Suprapubic skin (tissue), 4 donors: ENCODE measurements around the gene CDK5RAP2. TPM values are rescaled to one million over a fixed set of nuclear protein-coding genes. Genes with fewer than 3 reads are reported as not detected.
"Not testable (repeated sequence)": the region's sequence is repeated elsewhere in the genome, so short reads cannot be mapped to it uniquely, and the experiment has no call there.

Experiments used
- DNase-seq, 2 donors: peaks; one replicate each; pipeline ENCODE4 v3.0.0-alpha.2; 2019; ENCODE audit warnings: low spot score in 2 of 2
- H3K27ac ChIP-seq: fragments of 200-600 bp; sonication (generic); one replicate; pipeline ENCODE4 v1.5.1; 2019
- H3K27me3 ChIP-seq: fragments of 200-600 bp; sonication (generic); one replicate; pipeline ENCODE4 v1.5.1; 2019
- H3K36me3 ChIP-seq: fragments of 200-600 bp; sonication (generic); one replicate; pipeline ENCODE4 v1.5.1; 2019
- H3K4me1 ChIP-seq: fragments of 200-600 bp; sonication (generic); one replicate; pipeline ENCODE4 v1.5.1; 2019
- H3K4me3 ChIP-seq: fragments of 200-600 bp; sonication (generic); one replicate; pipeline ENCODE4 v1.5.1; 2019; ENCODE audit warnings: mild to moderate bottlenecking
- H3K9me3 ChIP-seq: fragments of 200-600 bp; sonication (generic); one replicate; pipeline ENCODE4 v1.5.1; 2019
- CTCF ChIP-seq, 2 donors: fragments of 200-600 bp in 1 of 2; fragments of 450-650 bp in 1 of 2; sonication (generic) in 1 of 2; IDR thresholded peaks; one replicate each; pipeline ENCODE4 v1.5.1; 2016 to 2019; ENCODE audit warnings: antibody characterized with exemption in 2 of 2, mild to moderate bottlenecking in 1 of 2, moderate library complexity in 1 of 2
- EP300 ChIP-seq: sonication (generic); formaldehyde crosslinking; IDR thresholded peaks from one replicate; pipeline ENCODE4 v1.6.1; 2017; ENCODE audit warnings: antibody characterized with exemption
- POLR2A ChIP-seq, 2 donors: fragments of 450-650 bp; IDR thresholded peaks; one replicate each; pipeline ENCODE4 v1.6.1; 2017; ENCODE audit warnings: antibody characterized with exemption in 2 of 2, mild to moderate bottlenecking in 2 of 2, moderate library complexity in 2 of 2
- POLR2AphosphoS5 ChIP-seq, 3 donors: sonication (generic); formaldehyde crosslinking; IDR thresholded peaks; one replicate each; pipeline ENCODE4 v1.6.1; 2017; ENCODE audit warnings: antibody characterized with exemption in 3 of 3
- WGBS: methylation state at CpG from one replicate; pipeline ENCODE4 v1.1.5; 2018; 5-methylcytosine and 5-hydroxymethylcytosine counted together
- total RNA-seq, 4 donors: library from RNA; depleted of rRNA; stranded (reverse); fragments of >200 nt; gene quantifications; one replicate each; pipeline ENCODE4 v1.1.0, GENCODE V29; 2016

CDK5RAP2 gene
- total RNA-seq, 4 donors from 2014 or later, result 60.1 to 105 (median 64.3) TPM

- Histone ChIP-seq H3K4me1 (peaks cover 7% of the 10 kb centered on the region), H3K36me3 (peaks cover 72% of the 10 kb centered on the region), H3K27me3 (no peaks in the 10 kb centered on the region), H3K27ac (no peak overlapping the region), H3K4me3 (no peak overlapping the region), H3K9me3 (peaks cover 6% of the 10 kb centered on the region)
- WGBS, result 67% methylated on average over 4 of the region's 4 CpGs
- DNase-seq, result no peak
- TF ChIP-seq POLR2A (IDR thresholded peaks at IDR 0.05) (no peak), CTCF (IDR thresholded peaks at IDR 0.05) (no peak), POLR2AphosphoS5 (IDR thresholded peaks at IDR 0.05) (no peak), EP300 (no peak)
Measured at GRCh38 chr9:120513825-120514396, 66.1 kb downstream of the CDK5RAP2 start.

GRCh38 chr9:120510816-120511215, 69.2 kb downstream of the CDK5RAP2 start:
- H3K36me3 ChIP-seq, result peaks cover 70% of the 10 kb centered on the region
- WGBS, result 94% methylated on average over 3 of the region's 3 CpGs

GRCh38 chr9:120507936-120508510, 71.9 kb downstream of the CDK5RAP2 start:
- peaks cover 7% of the 10 kb centered on the region for H3K4me1 ChIP-seq
- H3K4me3 ChIP-seq, result no peak overlapping the region
- H3K27ac ChIP-seq, result no peak overlapping the region
- DNase-seq, result no peak
- 89% methylated on average over 3 of the region's 3 CpGs for WGBS
- peaks cover 61% of the 10 kb centered on the region for H3K36me3 ChIP-seq
- peaks cover 11% of the 10 kb centered on the region for H3K9me3 ChIP-seq
- TF ChIP-seq POLR2A (IDR thresholded peaks at IDR 0.05) (no peak), POLR2AphosphoS5 (IDR thresholded peaks at IDR 0.05) (no peak), CTCF (IDR thresholded peaks at IDR 0.05) (no peak)
- H3K27me3 ChIP-seq, result no peaks in the 10 kb centered on the region

More at GRCh38 chr9:120510816-120511215, 69.2 kb downstream of the CDK5RAP2 start:
- Histone ChIP-seq H3K4me3 (no peak overlapping the region), H3K4me1 (peaks cover 7% of the 10 kb centered on the region), H3K27me3 (no peaks in the 10 kb centered on the region), H3K9me3 (peaks cover 11% of the 10 kb centered on the region), H3K27ac (no peak overlapping the region)
- no peak for TF ChIP-seq CTCF (IDR thresholded peaks at IDR 0.05)
- TF ChIP-seq POLR2A (IDR thresholded peaks at IDR 0.05), result no peak
- TF ChIP-seq POLR2AphosphoS5 (IDR thresholded peaks at IDR 0.05), result no peak
- TF ChIP-seq EP300, result no peak
- no peak for DNase-seq

GRCh38 chr9:120505186-120505585, 74.8 kb downstream of the CDK5RAP2 start:
- Histone ChIP-seq H3K4me1 (peaks cover 6% of the 10 kb centered on the region), H3K27me3 (no peaks in the 10 kb centered on the region), H3K4me3 (no peak overlapping the region), H3K9me3 (peaks cover 5% of the 10 kb centered on the region), H3K27ac (no peak overlapping the region), H3K36me3 (peaks cover 49% of the 10 kb centered on the region)
- DNase-seq, result no peak
- TF ChIP-seq EP300, result no peak
- no peak for TF ChIP-seq POLR2A (IDR thresholded peaks at IDR 0.05)
- TF ChIP-seq CTCF (IDR thresholded peaks at IDR 0.05), result no peak
- TF ChIP-seq POLR2AphosphoS5 (IDR thresholded peaks at IDR 0.05), result no peak
- WGBS, result 78% methylated on average over 4 of the region's 4 CpGs

- no peaks in the 10 kb centered on the region for H3K27me3 ChIP-seq
- no peaks in the 10 kb centered on the region for H3K9me3 ChIP-seq
- H3K36me3 ChIP-seq, result peaks cover 23% of the 10 kb centered on the region
- no peak for TF ChIP-seq POLR2A (IDR thresholded peaks at IDR 0.05)
- TF ChIP-seq EP300, result no peak
- no peak for TF ChIP-seq CTCF (IDR thresholded peaks at IDR 0.05)
- TF ChIP-seq POLR2AphosphoS5 (IDR thresholded peaks at IDR 0.05), result no peak
- no peaks in the 10 kb centered on the region for H3K4me1 ChIP-seq
- no peak overlapping the region for H3K4me3 ChIP-seq
- DNase-seq, result no peak
- 95% methylated on average over 5 of the region's 5 CpGs for WGBS
- no peak overlapping the region for H3K27ac ChIP-seq
Measured at GRCh38 chr9:120500733-120501132, 79.2 kb downstream of the CDK5RAP2 start.

- H3K36me3 ChIP-seq, result peaks cover 15% of the 10 kb centered on the region
- H3K27ac ChIP-seq, H3K27me3 ChIP-seq, H3K9me3 ChIP-seq, DNase-seq, H3K4me1 ChIP-seq, H3K4me3 ChIP-seq: not testable (repeated sequence)
- 76% methylated on average over 5 of the region's 5 CpGs for WGBS
Measured at GRCh38 chr9:120497865-120498264, 82.1 kb downstream of the CDK5RAP2 start.

- not testable (repeated sequence) for H3K4me3 ChIP-seq, H3K27ac ChIP-seq, DNase-seq, H3K9me3 ChIP-seq, H3K36me3 ChIP-seq, H3K27me3 ChIP-seq, H3K4me1 ChIP-seq
- no CpG with 5 or more reads among the region's 37 CpGs for WGBS
Measured at GRCh38 chr9:120496438-120496837, 83.5 kb downstream of the CDK5RAP2 start.
